WTC11 (cell line): ENCODE results near the gene MARCHF4. TPM values are rescaled to one million over a fixed set of nuclear protein-coding genes. Genes with fewer than 3 reads are reported as not detected.

Experiments used
- ATAC-seq: fragments of 200-7000 bp; cut with Tn5 transposase; 2 replicates; pipeline ENCODE4 v1.10.0; 2021; ENCODE audit warnings: mild to moderate bottlenecking, moderate library complexity
- CTCF ChIA-PET: fragments of 300-600 bp; sonication (Branson Sonifier 250); formaldehyde crosslinking; loops from one replicate; lab custom pipeline; 2021; ENCODE audit warnings: antibody characterized with exemption; lab: Charles Lee
- POLR2A ChIA-PET: fragments of 350-600 bp; sonication (Branson Sonifier 250); formaldehyde crosslinking; loops from one replicate; lab custom pipeline; 2021; ENCODE audit warnings: antibody characterized with exemption; lab: Charles Lee
- DNase-seq: peaks from one replicate; pipeline ENCODE4 v3.0.0; 2021; ENCODE audit warnings: low spot score
- H3K27ac Mint-ChIP-seq: 2 replicates; pipeline ENCODE4 v1.8.0; 2021; ENCODE audit warnings: mixed read lengths
- H3K27me3 Mint-ChIP-seq: 2 replicates; pipeline ENCODE4 v1.8.0; 2021; ENCODE audit warnings: low read depth, mild to moderate bottlenecking, moderate library complexity, mixed read lengths
- H3K36me3 Mint-ChIP-seq: 2 replicates; pipeline ENCODE4 v1.8.0; 2021; ENCODE audit warnings: mixed read lengths
- H3K4me1 Mint-ChIP-seq: 2 replicates; pipeline ENCODE4 v1.8.0; 2022; ENCODE audit warnings: mixed read lengths
- H3K4me3 Mint-ChIP-seq: 2 replicates; pipeline ENCODE4 v1.8.0; 2021; ENCODE audit warnings: mild to moderate bottlenecking, moderate library complexity, mixed read lengths
- H3K9me3 Mint-ChIP-seq: 2 replicates; pipeline ENCODE4 v1.8.0; 2021; ENCODE audit warnings: mixed read lengths
- AR ChIP-seq: fragments of 250-450 bp; sonication (Bioruptor Pico); IDR thresholded peaks from 2 replicates; pipeline ENCODE4 v1.9.0; 2021; ENCODE audit warnings: mild to moderate bottlenecking
- EMX1 ChIP-seq: fragments of 250-450 bp; sonication (Bioruptor Pico); IDR thresholded peaks from 2 replicates; pipeline ENCODE4 v1.8.0; 2021; ENCODE audit warnings: mild to moderate bottlenecking
- FOXP1 ChIP-seq: sonication (generic); formaldehyde crosslinking; IDR thresholded peaks from 2 replicates; pipeline ENCODE4 v1.8.0; 2022; ENCODE audit warnings: missing genetic modification reagents, mild to moderate bottlenecking, moderate library complexity, borderline replicate concordance
- HMGXB4 ChIP-seq: sonication (generic); formaldehyde crosslinking; IDR thresholded peaks from 2 replicates; pipeline ENCODE4 v1.8.1; 2023; ENCODE audit warnings: mild to moderate bottlenecking, moderate library complexity, missing genetic modification reagents
- IRF2 ChIP-seq: sonication (generic); formaldehyde crosslinking; IDR thresholded peaks from 2 replicates; pipeline ENCODE4 v1.8.0; 2022; ENCODE audit warnings: low read depth, missing genetic modification reagents, borderline replicate concordance
- MAX ChIP-seq: sonication (generic); formaldehyde crosslinking; IDR thresholded peaks from 2 replicates; pipeline ENCODE4 v1.8.0; 2022; ENCODE audit warnings: mild to moderate bottlenecking, missing genetic modification reagents
- MXD4 ChIP-seq: fragments of 250-450 bp; sonication (Bioruptor Pico); IDR thresholded peaks from 2 replicates; pipeline ENCODE4 v1.8.0; 2021; ENCODE audit warnings: mild to moderate bottlenecking, moderate library complexity, borderline replicate concordance
- TEAD1 ChIP-seq: sonication (generic); formaldehyde crosslinking; IDR thresholded peaks from 2 replicates; pipeline ENCODE4 v1.8.0; 2022; ENCODE audit warnings: mild to moderate bottlenecking, missing genetic modification reagents
- TP53 ChIP-seq: sonication (generic); formaldehyde crosslinking; IDR thresholded peaks from 2 replicates; pipeline ENCODE4 v1.8.1; 2023; ENCODE audit warnings: mild to moderate bottlenecking, missing genetic modification reagents
- ZNF138 ChIP-seq: sonication (generic); formaldehyde crosslinking; conservative IDR thresholded peaks from 2 replicates; pipeline ENCODE4 v1.8.1; 2022; ENCODE audit warnings: mild to moderate bottlenecking, moderate library complexity, missing genetic modification reagents
- ZNF317 ChIP-seq: sonication (generic); formaldehyde crosslinking; IDR thresholded peaks from 2 replicates; pipeline ENCODE4 v1.8.1; 2023; ENCODE audit warnings: low read depth, mild to moderate bottlenecking, moderate library complexity, missing genetic modification reagents, borderline replicate concordance
- ZNF423 ChIP-seq: fragments of 250-450 bp; sonication (Bioruptor Pico); IDR thresholded peaks from 2 replicates; pipeline ENCODE4 v2.1.2; 2022; ENCODE audit warnings: mild to moderate bottlenecking, moderate library complexity
- ZNF532 ChIP-seq: fragments of 250-450 bp; sonication (Bioruptor Pico); IDR thresholded peaks from 2 replicates; pipeline ENCODE4 v1.9.0; 2021; ENCODE audit warnings: mild to moderate bottlenecking, borderline replicate concordance
- total RNA-seq: library from RNA; stranded (reverse); gene quantifications from 3 replicates; pipeline ENCODE4 v1.2.3, GENCODE V29; 2021

MARCHF4 gene
- total RNA-seq, 1 experiment from 2014 or later = 2.6 TPM

- TF ChIP-seq AR (no peak), TP53 (CRISPR knock-in tag) (no peak), ZNF138 (no peak), IRF2 (no peak), TEAD1 (no peak)
- TF ChIP-seq, all 79 proteins: peak for 0
These were observed 7.7 kb upstream of the MARCHF4 start (continued) for GRCh38 chr2:216379977-216380376.

- ChIA-PET POLR2A (no interaction called here), CTCF (interaction anchor here (1.4 kb wide), 1 partner anchor 86 kb away, joined by 4 read pairs; no protein-coding TSS in a partner anchor)
- Mint-ChIP-seq H3K9me3 (no peaks in the 10 kb centered on the region), H3K4me3 (no peak overlapping the region), H3K36me3 (no peaks in the 10 kb centered on the region), H3K4me1 (peaks cover 18% of the 10 kb centered on the region), H3K27me3 (peaks cover 51% of the 10 kb centered on the region), H3K27ac (no peak overlapping the region)
- no peak for TF ChIP-seq MXD4 (CRISPR knock-in tag)
- DNase-seq (no peak), ATAC-seq (no peak)
These were observed 3.0 kb upstream of the MARCHF4 start for GRCh38 chr2:216375286-216375685.

GRCh38 chr2:216373896-216374295, 1.6 kb upstream of the MARCHF4 start:
- H3K36me3 Mint-ChIP-seq = no peaks in the 10 kb centered on the region
- no peak overlapping the region for H3K27ac Mint-ChIP-seq
- H3K27me3 Mint-ChIP-seq = peaks cover 64% of the 10 kb centered on the region
- CTCF ChIA-PET = no interaction called here
- no peaks in the 10 kb centered on the region for H3K9me3 Mint-ChIP-seq
- no peak for DNase-seq
- no peak overlapping the region for H3K4me3 Mint-ChIP-seq
- POLR2A ChIA-PET = no interaction called here
- H3K4me1 Mint-ChIP-seq = peaks cover 22% of the 10 kb centered on the region
- TF ChIP-seq MAX (CRISPR knock-in tag) = no peak
- no peak for ATAC-seq

GRCh38 chr2:216372761-216373291, 543 bp upstream of the MARCHF4 start:
- Mint-ChIP-seq H3K4me3 (peak overlapping the region; percentile 86), H3K36me3 (no peaks in the 10 kb centered on the region), H3K9me3 (no peaks in the 10 kb centered on the region), H3K27ac (no peak overlapping the region), H3K4me1 (peaks cover 23% of the 10 kb centered on the region), H3K27me3 (peaks cover 64% of the 10 kb centered on the region)
- CTCF ChIA-PET = interaction anchor here (0.8 to 1.9 kb wide), 8 partner anchors 23 to 173 kb away, joined by 3 to 11 read pairs (median 4); no protein-coding TSS in a partner anchor
- TF ChIP-seq ZNF317 (CRISPR knock-in tag) (no peak), FOXP1 (CRISPR knock-in tag) (no peak), ZNF423 (CRISPR knock-in tag) (no peak), EMX1 (CRISPR knock-in tag) (no peak)
- POLR2A ChIA-PET = interaction anchor here (1.1 to 1.4 kb wide), 2 partner anchors 23 to 33 kb away, joined by 3 read pairs; no protein-coding TSS in a partner anchor
- DNase-seq = no peak
- ATAC-seq = no peak

- peaks cover 30% of the 10 kb centered on the region for H3K4me1 Mint-ChIP-seq
- ChIA-PET POLR2A (interaction anchor here (0.9 to 1.4 kb wide), 2 partner anchors 31 to 151 kb away, joined by 3 read pairs; no protein-coding TSS in a partner anchor), CTCF (interaction anchor here (0.7 to 1.9 kb wide), 5 partner anchors 28 to 633 kb away, joined by 3 to 11 read pairs (median 6); no protein-coding TSS in a partner anchor)
- H3K9me3 Mint-ChIP-seq = no peaks in the 10 kb centered on the region
- peak; percentile 72; the same call in 1 of the 2 replicates for TF ChIP-seq HMGXB4 (CRISPR knock-in tag)
- TF ChIP-seq ZNF532 = no peak
- no peaks in the 10 kb centered on the region for H3K36me3 Mint-ChIP-seq
- H3K27me3 Mint-ChIP-seq = peaks cover 58% of the 10 kb centered on the region
- DNase-seq (peak; percentile 50), ATAC-seq (peak; percentile 66)
- H3K27ac Mint-ChIP-seq = no peak overlapping the region
- peak overlapping the region; percentile 86 for H3K4me3 Mint-ChIP-seq
These were observed 1.1 kb downstream of the MARCHF4 start for GRCh38 chr2:216370961-216371712.
